ENCODE results near the gene ARGLU1.

DNA sequence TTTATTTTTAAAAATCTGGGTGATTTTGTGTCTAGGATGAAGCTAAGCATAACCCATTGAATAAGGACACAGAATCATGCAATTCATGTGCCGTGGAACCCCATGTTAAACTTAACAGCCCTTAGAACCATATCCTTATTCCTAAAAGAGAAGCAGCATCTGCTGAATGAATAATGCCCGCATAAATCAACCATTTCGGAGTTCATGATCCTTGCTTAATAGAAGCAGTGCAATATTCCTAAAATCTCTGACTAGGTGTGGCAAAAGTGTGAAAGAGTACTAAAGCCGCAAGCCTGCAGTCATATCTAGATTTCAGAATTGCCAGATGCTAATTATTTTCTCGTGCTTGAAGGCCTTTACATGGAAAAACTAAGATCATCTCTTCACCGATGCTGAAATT lies 33.6 kb upstream of the ARGLU1 start:
- TF ChIP-seq GATA3 (IDR thresholded peaks at IDR 0.05; ENCODE audit: low read depth, low read length) (no peak), GATA2 (IDR thresholded peaks at IDR 0.05; ENCODE audit: low read depth, low read length) (no peak)

Measured in SH-SY5Y (cell line).